Activated naive CD8-positive, alpha-beta T cell treated with anti-CD3 and anti-CD28 coated beads, Interleukin-2, amount 10 ng/mL, durations not matched to agents 7 days and 5 days (primary cell): ENCODE measurements around the gene LRRC74A. TPM values are rescaled to one million over a fixed set of nuclear protein-coding genes. Genes with fewer than 3 reads are reported as not detected.
"Not testable (repeated sequence)": the region's sequence is repeated elsewhere in the genome, so short reads cannot be mapped to it uniquely, and the experiment has no call there.

ENCODE experiments used
- ATAC-seq: fragments of 150-1000 bp; cut with Tn5 transposase; one replicate; pipeline ENCODE4 v1.10.0; 2021; ENCODE audit warnings: low read depth, moderate library complexity
- POLR2A ChIA-PET: fragments of 350-600 bp; sonication (Branson Sonifier 250); formaldehyde crosslinking; loops from one replicate; lab custom pipeline; 2021; ENCODE audit warnings: antibody characterized with exemption; lab: Charles Lee
- DNase-seq: peaks from one replicate; pipeline ENCODE4 v3.0.0; 2021
- H3K27ac Mint-ChIP-seq: one replicate; pipeline ENCODE4 v1.8.0; 2022; ENCODE audit warnings: mild to moderate bottlenecking, mixed read lengths
- H3K27me3 Mint-ChIP-seq: one replicate; pipeline ENCODE4 v1.8.0; 2022; ENCODE audit warnings: mild to moderate bottlenecking, moderate library complexity, mixed read lengths
- H3K36me3 Mint-ChIP-seq: one replicate; pipeline ENCODE4 v1.8.0; 2021; ENCODE audit warnings: mild to moderate bottlenecking, mixed read lengths
- H3K4me1 Mint-ChIP-seq: one replicate; pipeline ENCODE4 v1.8.0; 2021; ENCODE audit warnings: mixed read lengths
- H3K4me3 Mint-ChIP-seq: one replicate; pipeline ENCODE4 v1.8.0; 2022; ENCODE audit warnings: mild to moderate bottlenecking, moderate library complexity, mixed read lengths
- H3K9me3 Mint-ChIP-seq: one replicate; pipeline ENCODE4 v1.8.0; 2021; ENCODE audit warnings: mixed read lengths
- total RNA-seq, 2 experiments: library from RNA; stranded (reverse); gene quantifications; one replicate each; pipeline ENCODE4 v1.2.3, GENCODE V29; 2021

LRRC74A gene
- total RNA-seq, 2 experiments from 2014 or later, result not detected

GRCh38 chr14:76891391-76891790, 65.2 kb downstream of the LRRC74A start:
- peaks cover 3% of the 10 kb centered on the region for H3K9me3 Mint-ChIP-seq
- no peaks in the 10 kb centered on the region for H3K4me1 Mint-ChIP-seq
- peaks cover 8% of the 10 kb centered on the region for H3K27me3 Mint-ChIP-seq
- no peak overlapping the region for H3K4me3 Mint-ChIP-seq
- DNase-seq, result no peak
- ATAC-seq, result no peak
- H3K27ac Mint-ChIP-seq, result no peak overlapping the region
- POLR2A ChIA-PET, result no interaction called here
- peaks cover 2% of the 10 kb centered on the region for H3K36me3 Mint-ChIP-seq

GRCh38 chr14:76894308-76894707, 68.1 kb downstream of the LRRC74A start:
- Mint-ChIP-seq H3K4me3 (no peak overlapping the region), H3K4me1 (no peaks in the 10 kb centered on the region)
- POLR2A ChIA-PET, result interaction anchor here (0.5 kb wide), 1 partner anchor 130 kb away, joined by 6 read pairs; no protein-coding TSS in a partner anchor

GRCh38 chr14:76898006-76898405, 71.8 kb downstream of the LRRC74A start:
- H3K4me1 Mint-ChIP-seq, H3K4me3 Mint-ChIP-seq, H3K9me3 Mint-ChIP-seq, ATAC-seq, POLR2A ChIA-PET, H3K27ac Mint-ChIP-seq, H3K36me3 Mint-ChIP-seq, DNase-seq: not testable (repeated sequence)
- H3K27me3 Mint-ChIP-seq, result peaks cover 13% of the 10 kb centered on the region

More at GRCh38 chr14:76894308-76894707, 68.1 kb downstream of the LRRC74A start:
- Mint-ChIP-seq H3K36me3 (peaks cover 2% of the 10 kb centered on the region), H3K27ac (no peak overlapping the region), H3K27me3 (peaks cover 3% of the 10 kb centered on the region), H3K9me3 (peaks cover 3% of the 10 kb centered on the region)
- ATAC-seq, result no peak
- no peak for DNase-seq

- ATAC-seq (no peak), DNase-seq (no peak)
- H3K4me1 Mint-ChIP-seq, result peaks cover 17% of the 10 kb centered on the region
- H3K9me3 Mint-ChIP-seq, result peaks cover 1% of the 10 kb centered on the region
- no peaks in the 10 kb centered on the region for H3K36me3 Mint-ChIP-seq
- H3K27me3 Mint-ChIP-seq, result peaks cover 13% of the 10 kb centered on the region
- POLR2A ChIA-PET, result interaction anchor here (1.0 kb wide), 1 partner anchor 11 kb away, joined by 4 read pairs; no protein-coding TSS in a partner anchor
- H3K4me3 Mint-ChIP-seq, result no peak overlapping the region
- H3K27ac Mint-ChIP-seq, result no peak overlapping the region
These were observed 74.5 kb downstream of the LRRC74A start for GRCh38 chr14:76900682-76901081.

DNA sequence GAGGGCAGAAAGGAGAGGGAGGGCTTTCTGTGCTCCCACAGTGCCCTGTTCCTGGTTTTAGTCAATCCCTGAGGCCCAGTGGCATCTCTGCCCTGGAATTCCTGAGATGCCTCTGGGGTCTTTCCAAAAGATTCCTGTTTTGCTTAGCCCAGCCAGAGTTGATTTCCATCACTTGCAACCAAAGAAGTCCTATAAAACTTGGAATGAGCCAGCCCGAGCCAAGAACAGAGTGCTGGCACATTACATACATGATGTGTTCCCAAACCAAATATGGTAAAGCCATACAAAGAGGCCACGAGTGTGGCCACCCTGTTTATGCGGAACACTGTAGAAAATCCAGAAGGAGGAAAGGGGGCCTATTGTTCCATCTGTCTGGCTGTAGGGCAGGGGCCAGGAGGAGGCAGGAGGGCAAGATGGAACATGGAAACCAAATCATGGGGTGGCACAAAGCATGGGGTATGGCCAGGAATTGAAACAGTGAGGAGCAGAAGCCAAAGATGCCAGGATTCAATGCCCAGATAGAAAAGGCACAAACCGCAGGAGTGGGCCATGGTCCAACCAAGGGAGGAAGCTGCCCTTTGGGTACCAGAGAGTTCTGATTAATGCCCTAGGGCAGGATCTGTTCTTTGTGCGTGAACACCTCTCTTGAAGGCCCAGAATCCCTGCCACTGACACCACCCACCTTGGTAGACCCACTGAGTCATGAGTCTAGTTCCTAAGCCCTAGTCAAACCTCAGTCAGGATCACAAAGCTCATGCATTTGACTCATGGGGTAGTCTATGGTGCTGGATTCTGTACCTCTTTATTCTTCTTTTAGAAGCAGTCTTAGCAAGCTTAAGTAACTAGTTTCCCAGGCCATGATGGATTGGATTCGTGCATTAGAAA, 75.2 kb downstream of the LRRC74A start:
- peaks cover 1% of the 10 kb centered on the region for H3K9me3 Mint-ChIP-seq
- H3K4me3 Mint-ChIP-seq, result no peak overlapping the region
- POLR2A ChIA-PET, result no interaction called here
- peaks cover 13% of the 10 kb centered on the region for H3K27me3 Mint-ChIP-seq
- peaks cover 17% of the 10 kb centered on the region for H3K4me1 Mint-ChIP-seq
- no peak overlapping the region for H3K27ac Mint-ChIP-seq
- ATAC-seq (no peak), DNase-seq (no peak)
- H3K36me3 Mint-ChIP-seq, result no peaks in the 10 kb centered on the region

DNA sequence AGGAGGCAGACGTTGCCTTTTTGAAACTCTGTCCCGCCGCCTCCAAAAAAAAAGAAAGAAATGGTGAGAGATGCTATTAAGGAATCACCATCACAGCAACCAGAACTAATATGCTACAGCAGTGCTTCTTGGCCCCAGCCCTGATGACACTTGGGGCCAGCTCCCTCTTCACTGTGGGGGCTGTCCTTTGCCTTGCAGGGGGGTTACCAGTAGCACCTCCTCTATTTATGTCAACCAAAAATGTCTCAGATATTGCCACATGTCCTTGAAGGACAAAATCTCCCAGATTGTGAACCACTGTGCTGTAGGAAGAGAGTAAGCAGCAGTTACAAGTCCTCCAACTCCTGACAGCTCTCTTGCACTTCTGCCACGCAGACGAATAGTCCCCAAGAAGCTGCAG, 76.4 kb downstream of the LRRC74A start:
- H3K9me3 Mint-ChIP-seq, result peaks cover 1% of the 10 kb centered on the region
- H3K4me1 Mint-ChIP-seq, result peaks cover 17% of the 10 kb centered on the region
- no peak overlapping the region for H3K27ac Mint-ChIP-seq
- POLR2A ChIA-PET, result interaction anchor here (0.6 kb wide), 1 partner anchor 163 kb away, joined by 5 read pairs; no protein-coding TSS in a partner anchor
- H3K4me3 Mint-ChIP-seq, result no peak overlapping the region
- no peak for DNase-seq
- peaks cover 13% of the 10 kb centered on the region for H3K27me3 Mint-ChIP-seq
- no peaks in the 10 kb centered on the region for H3K36me3 Mint-ChIP-seq
- ATAC-seq, result no peak

DNA sequence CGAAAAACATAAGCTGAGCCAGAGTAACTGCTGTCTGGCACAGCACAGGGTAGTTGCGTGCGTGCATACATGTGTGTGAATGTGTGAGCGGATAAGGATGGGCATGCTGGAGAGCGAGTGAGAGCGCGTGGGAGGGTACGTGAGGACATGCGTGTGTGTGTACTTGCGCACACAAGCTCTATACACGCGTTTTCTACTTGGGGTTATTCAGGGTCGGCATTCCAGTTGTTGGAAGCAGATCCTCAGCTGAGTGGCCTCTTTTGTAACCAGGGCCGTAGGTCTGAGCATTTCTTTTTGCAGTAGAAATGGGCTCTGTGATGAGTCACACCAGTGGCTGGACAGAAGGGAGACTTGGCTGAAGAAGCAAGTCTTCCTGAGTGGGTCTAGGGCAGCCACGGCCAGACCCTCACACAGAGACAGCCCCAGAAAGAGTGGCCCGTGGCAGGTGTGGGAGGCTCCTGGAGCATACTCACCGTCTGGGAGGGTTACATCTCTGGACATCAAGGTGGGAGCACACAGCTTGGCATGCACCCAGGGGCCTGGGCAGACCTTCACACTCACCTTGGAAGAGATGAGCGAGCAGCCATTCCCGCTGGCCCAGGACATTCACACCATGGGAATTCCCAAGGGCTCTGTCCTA, 78.0 kb downstream of the LRRC74A start:
- peaks cover 25% of the 10 kb centered on the region for H3K4me1 Mint-ChIP-seq
- no peak overlapping the region for H3K4me3 Mint-ChIP-seq
- ATAC-seq (no peak), DNase-seq (no peak)
- H3K36me3 Mint-ChIP-seq, result peaks cover 7% of the 10 kb centered on the region
- H3K9me3 Mint-ChIP-seq, result peaks cover 1% of the 10 kb centered on the region
- POLR2A ChIA-PET, result interaction anchor here (0.8 to 2.4 kb wide), 3 partner anchors 52 to 193 kb away, joined by 3 to 7 read pairs (median 3); no protein-coding TSS in a partner anchor
- H3K27me3 Mint-ChIP-seq, result peaks cover 13% of the 10 kb centered on the region
- H3K27ac Mint-ChIP-seq, result no peak overlapping the region

DNA sequence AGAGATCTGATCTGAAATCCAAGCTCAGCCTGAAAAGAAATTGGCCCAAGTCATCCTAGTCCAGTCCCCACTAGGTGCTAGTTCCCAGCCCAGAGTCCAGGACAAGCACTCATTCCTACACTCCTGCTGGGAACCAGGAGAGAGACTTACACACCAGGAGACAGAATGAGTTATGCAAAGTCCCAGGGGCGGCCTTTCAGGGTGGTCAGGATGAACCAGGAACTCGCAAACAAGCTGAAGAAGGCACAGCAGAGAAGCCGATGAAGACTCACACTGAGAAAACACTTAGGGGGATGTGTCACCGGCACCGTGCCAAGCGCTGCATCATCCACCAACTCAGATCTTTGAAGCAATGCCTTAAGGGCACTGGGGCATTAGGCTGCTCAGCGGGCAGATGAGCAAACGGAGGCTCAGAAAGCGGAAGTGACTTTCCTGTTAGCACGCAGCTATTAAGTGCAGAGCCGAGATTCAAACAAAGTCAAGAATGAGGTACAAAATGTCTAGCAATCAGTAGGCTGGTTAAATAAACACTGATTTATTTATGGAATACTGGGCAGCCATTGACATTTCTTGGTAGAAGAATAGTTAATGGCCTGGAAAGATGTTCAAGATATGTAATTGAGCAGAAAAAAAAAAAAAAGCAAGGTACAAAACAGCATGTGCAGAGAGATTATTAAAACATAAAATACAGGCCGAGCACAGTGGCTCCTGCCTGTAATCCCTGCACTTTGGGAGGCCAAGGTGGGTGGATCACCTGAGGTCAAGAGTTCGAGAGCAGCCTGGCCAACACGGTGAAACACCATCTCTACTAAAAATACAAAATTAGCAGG, 78.7 kb downstream of the LRRC74A start:
- POLR2A ChIA-PET, result interaction anchor here (0.8 to 2.4 kb wide), 4 partner anchors 19 to 192 kb away, joined by 3 to 7 read pairs (median 3); no protein-coding TSS in a partner anchor
- H3K27me3 Mint-ChIP-seq, result peaks cover 9% of the 10 kb centered on the region
- DNase-seq (no peak), ATAC-seq (peak; percentile 52)
- peaks cover 32% of the 10 kb centered on the region for H3K4me1 Mint-ChIP-seq
- H3K4me3 Mint-ChIP-seq, result peak overlapping the region; percentile 65
- peaks cover 1% of the 10 kb centered on the region for H3K9me3 Mint-ChIP-seq
- H3K36me3 Mint-ChIP-seq, result peaks cover 7% of the 10 kb centered on the region
- H3K27ac Mint-ChIP-seq, result peak overlapping the region; percentile 70

GRCh38 chr14:76908834-76909233, 82.6 kb downstream of the LRRC74A start:
- POLR2A ChIA-PET, result interaction anchor here (0.7 to 3.6 kb wide), 12 partner anchors 11 to 190 kb away, joined by 3 to 23 read pairs (median 5); partner anchors contain the start of genes CIPC and IRF2BPL

GRCh38 chr14:76909266-76909665, 83.1 kb downstream of the LRRC74A start:
- Mint-ChIP-seq H3K36me3 (peaks cover 7% of the 10 kb centered on the region), H3K27ac (peak overlapping the region; percentile 99), H3K4me3 (peak overlapping the region; percentile 81), H3K27me3 (no peaks in the 10 kb centered on the region), H3K4me1 (peaks cover 50% of the 10 kb centered on the region), H3K9me3 (no peaks in the 10 kb centered on the region)
- DNase-seq (no peak), ATAC-seq (peak; percentile 24)
- POLR2A ChIA-PET, result interaction anchor here (0.7 to 3.6 kb wide), 12 partner anchors 11 to 189 kb away, joined by 3 to 23 read pairs (median 5); partner anchors contain the start of genes CIPC and IRF2BPL

More at GRCh38 chr14:76908834-76909233, 82.6 kb downstream of the LRRC74A start:
- H3K36me3 Mint-ChIP-seq, result peaks cover 7% of the 10 kb centered on the region
- no peaks in the 10 kb centered on the region for H3K9me3 Mint-ChIP-seq
- peak; percentile 73 for DNase-seq
- ATAC-seq, result peak; percentile 90
- peaks cover 54% of the 10 kb centered on the region for H3K4me1 Mint-ChIP-seq
- peak overlapping the region; percentile 81 for H3K4me3 Mint-ChIP-seq
- H3K27me3 Mint-ChIP-seq, result no peaks in the 10 kb centered on the region
- peak overlapping the region; percentile 99 for H3K27ac Mint-ChIP-seq

GRCh38 chr14:76910371-76910890, 84.2 kb downstream of the LRRC74A start:
- peaks cover 8% of the 10 kb centered on the region for H3K36me3 Mint-ChIP-seq
- no peaks in the 10 kb centered on the region for H3K9me3 Mint-ChIP-seq
- H3K27me3 Mint-ChIP-seq, result no peaks in the 10 kb centered on the region
- DNase-seq, result no peak
- no peak overlapping the region for H3K4me3 Mint-ChIP-seq
- POLR2A ChIA-PET, result interaction anchor here (0.6 to 3.6 kb wide), 4 partner anchors 45 to 150 kb away, joined by 3 to 23 read pairs (median 8); partner anchors contain the start of gene IRF2BPL
- H3K27ac Mint-ChIP-seq, result peak overlapping the region; percentile 99
- no peak for ATAC-seq
- peaks cover 49% of the 10 kb centered on the region for H3K4me1 Mint-ChIP-seq

GRCh38 chr14:76911473-76911872, 85.3 kb downstream of the LRRC74A start:
- H3K9me3 Mint-ChIP-seq, result no peaks in the 10 kb centered on the region
- H3K36me3 Mint-ChIP-seq, result peaks cover 8% of the 10 kb centered on the region
- no peaks in the 10 kb centered on the region for H3K27me3 Mint-ChIP-seq
- DNase-seq (no peak), ATAC-seq (no peak)
- POLR2A ChIA-PET, result interaction anchor here (0.9 to 3.6 kb wide), 7 partner anchors 35 to 134 kb away, joined by 3 to 23 read pairs (median 4); partner anchors contain the start of gene IRF2BPL
- peak overlapping the region; percentile 27 for H3K27ac Mint-ChIP-seq
- H3K4me3 Mint-ChIP-seq, result no peak overlapping the region
- peaks cover 53% of the 10 kb centered on the region for H3K4me1 Mint-ChIP-seq
